Mononuclear cell (primary cell): Measurements from ENCODE around the gene GFI1. TPM values are rescaled to one million over a fixed set of nuclear protein-coding genes. Genes with fewer than 3 reads are reported as not detected.
"Not testable (repeated sequence)": the region's sequence is repeated elsewhere in the genome, so short reads cannot be mapped to it uniquely, and the experiment has no call there.

Source experiments
- H3K27me3 ChIP-seq: 2 replicates; pipeline ENCODE4 v1.6.0; 2011; ENCODE audit warnings: low read length, control low read depth; ENCODE audit not compliant: insufficient read depth
- H3K4me1 ChIP-seq: 2 replicates; pipeline ENCODE4 v1.5.1; 2011; ENCODE audit warnings: mild to moderate bottlenecking, low read length, control low read depth; ENCODE audit not compliant: insufficient read depth
- H3K4me3 ChIP-seq: 2 replicates; pipeline ENCODE4 v1.5.1; 2011; ENCODE audit warnings: mild to moderate bottlenecking, low read length, moderate library complexity
- H3K9me3 ChIP-seq: 2 replicates; pipeline ENCODE4 v1.5.1; 2011; ENCODE audit warnings: low read depth, mild to moderate bottlenecking, control low read depth, low read length
- total RNA-seq: library from RNA; depleted of rRNA; stranded (reverse); fragments of >200 nt; gene quantifications from one replicate; pipeline ENCODE4 v1.2.3, GENCODE V29; 2012

Gene GFI1
- total RNA-seq, 1 donor = 7.1 TPM

- peaks cover 81% of the 10 kb centered on the region for H3K4me1 ChIP-seq
- no peaks in the 10 kb centered on the region for H3K9me3 ChIP-seq
- no peaks in the 10 kb centered on the region for H3K27me3 ChIP-seq
- no peak overlapping the region for H3K4me3 ChIP-seq
Measured at GRCh38 chr1:92461364-92462097, 25.2 kb downstream of the GFI1 start.

- H3K4me1 ChIP-seq = peaks cover 68% of the 10 kb centered on the region
Measured at GRCh38 chr1:92459871-92460320, 26.8 kb downstream of the GFI1 start.

GRCh38 chr1:92458146-92458545, 28.6 kb downstream of the GFI1 start:
- Histone ChIP-seq H3K27me3 (no peaks in the 10 kb centered on the region), H3K4me3 (no peak overlapping the region), H3K9me3 (no peaks in the 10 kb centered on the region), H3K4me1 (peaks cover 53% of the 10 kb centered on the region)

More at GRCh38 chr1:92459871-92460320, 26.8 kb downstream of the GFI1 start:
- Histone ChIP-seq H3K4me3 (no peak overlapping the region), H3K27me3 (no peaks in the 10 kb centered on the region), H3K9me3 (no peaks in the 10 kb centered on the region)

- H3K4me3 ChIP-seq = no peak overlapping the region
- no peaks in the 10 kb centered on the region for H3K9me3 ChIP-seq
- no peaks in the 10 kb centered on the region for H3K27me3 ChIP-seq
- H3K4me1 ChIP-seq = no peaks in the 10 kb centered on the region
Measured at GRCh38 chr1:92447976-92448375, 38.7 kb downstream of the GFI1 start.

GRCh38 chr1:92447033-92447681, 39.6 kb downstream of the GFI1 start:
- Histone ChIP-seq H3K27me3 (no peaks in the 10 kb centered on the region), H3K9me3 (no peaks in the 10 kb centered on the region), H3K4me3 (no peak overlapping the region), H3K4me1 (no peaks in the 10 kb centered on the region)

GRCh38 chr1:92446546-92446945, 40.2 kb downstream of the GFI1 start:
- Histone ChIP-seq H3K4me3 (no peak overlapping the region), H3K27me3 (no peaks in the 10 kb centered on the region), H3K4me1 (no peaks in the 10 kb centered on the region), H3K9me3 (no peaks in the 10 kb centered on the region)

GRCh38 chr1:92445865-92446264, 40.9 kb downstream of the GFI1 start:
- Histone ChIP-seq H3K4me1 (no peaks in the 10 kb centered on the region), H3K27me3 (no peaks in the 10 kb centered on the region), H3K9me3 (no peaks in the 10 kb centered on the region), H3K4me3 (no peak overlapping the region)

- H3K9me3 ChIP-seq = no peaks in the 10 kb centered on the region
- H3K4me3 ChIP-seq = no peak overlapping the region
- H3K4me1 ChIP-seq = no peaks in the 10 kb centered on the region
- no peaks in the 10 kb centered on the region for H3K27me3 ChIP-seq
Measured at GRCh38 chr1:92444351-92444750, 42.4 kb downstream of the GFI1 start.

- H3K27me3 ChIP-seq = no peaks in the 10 kb centered on the region
- no peak overlapping the region for H3K4me3 ChIP-seq
- H3K4me1 ChIP-seq = no peaks in the 10 kb centered on the region
- no peaks in the 10 kb centered on the region for H3K9me3 ChIP-seq
Measured at GRCh38 chr1:92443893-92444292, 42.8 kb downstream of the GFI1 start.

GRCh38 chr1:92442351-92442750, 44.4 kb downstream of the GFI1 start:
- no peaks in the 10 kb centered on the region for H3K4me1 ChIP-seq
- no peak overlapping the region for H3K4me3 ChIP-seq
- H3K27me3 ChIP-seq = no peaks in the 10 kb centered on the region
- H3K9me3 ChIP-seq = no peaks in the 10 kb centered on the region

- H3K4me3 ChIP-seq = no peak overlapping the region
- no peaks in the 10 kb centered on the region for H3K4me1 ChIP-seq
- H3K27me3 ChIP-seq = no peaks in the 10 kb centered on the region
- no peaks in the 10 kb centered on the region for H3K9me3 ChIP-seq
Measured at GRCh38 chr1:92441697-92442342, 44.9 kb downstream of the GFI1 start.

GRCh38 chr1:92441316-92441696, 45.4 kb downstream of the GFI1 start:
- H3K9me3 ChIP-seq = no peaks in the 10 kb centered on the region
- H3K4me3 ChIP-seq = no peak overlapping the region
- H3K27me3 ChIP-seq = no peaks in the 10 kb centered on the region
- no peaks in the 10 kb centered on the region for H3K4me1 ChIP-seq

- no peaks in the 10 kb centered on the region for H3K4me1 ChIP-seq
- no peaks in the 10 kb centered on the region for H3K9me3 ChIP-seq
- no peak overlapping the region for H3K4me3 ChIP-seq
- no peaks in the 10 kb centered on the region for H3K27me3 ChIP-seq
Measured at GRCh38 chr1:92439291-92439690, 47.4 kb downstream of the GFI1 start.

- not testable (repeated sequence) for H3K9me3 ChIP-seq
Measured at GRCh38 chr1:92434572-92434971, 52.2 kb downstream of the GFI1 start.

GRCh38 chr1:92430030-92430429, 56.7 kb downstream of the GFI1 start:
- Histone ChIP-seq H3K4me1 (no peaks in the 10 kb centered on the region), H3K4me3 (no peak overlapping the region), H3K27me3 (no peaks in the 10 kb centered on the region), H3K9me3 (no peaks in the 10 kb centered on the region)

More at GRCh38 chr1:92434572-92434971, 52.2 kb downstream of the GFI1 start:
- H3K27me3 ChIP-seq, H3K4me1 ChIP-seq, H3K4me3 ChIP-seq: not testable (repeated sequence)
